ENCODE data around the gene BPTF. TPM values are rescaled to one million over a fixed set of nuclear protein-coding genes. Genes with fewer than 3 reads are reported as not detected.

BPTF gene
- total RNA-seq, 3 donors from 2014 or later: 80.6 to 115 (median 90.0) TPM

DNA sequence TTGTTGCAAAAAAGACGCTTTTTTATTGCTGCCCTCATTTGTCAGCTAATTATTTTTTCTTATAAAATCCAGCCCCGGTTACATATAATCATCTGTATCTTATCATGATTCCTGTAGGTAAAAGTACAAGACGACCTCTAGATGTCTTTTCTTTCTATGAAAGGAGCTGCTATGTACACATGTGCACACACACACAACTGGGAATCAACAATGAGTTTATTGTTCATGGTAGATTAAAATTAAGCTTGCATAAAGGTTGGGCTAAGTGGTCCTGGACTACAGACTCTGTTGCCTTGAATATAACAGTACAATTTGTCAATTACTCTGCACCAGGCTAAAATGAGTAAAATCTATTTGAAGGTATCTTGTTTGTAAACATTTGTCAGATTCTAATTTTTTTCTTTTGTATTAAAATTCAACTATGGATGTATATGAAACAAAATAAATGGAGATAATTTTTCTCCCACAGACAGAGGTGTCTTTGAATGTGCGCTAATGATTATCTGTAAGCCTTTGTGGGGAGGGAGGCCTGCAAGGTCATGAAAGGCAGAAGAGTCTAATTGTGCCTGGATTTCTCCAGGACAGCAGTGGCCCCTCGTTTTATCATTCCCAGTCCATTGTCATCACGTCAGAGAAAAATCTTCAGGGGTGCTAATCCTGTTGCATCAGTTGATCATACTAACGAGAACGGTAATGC lies 157.5 kb downstream of the BPTF start:
- intact Hi-C loops (cut with DNase I, micrococcal nuclease): no loop called here
- Histone ChIP-seq H3K4me3 (no peak overlapping the region), H3K9me3 (no peaks in the 10 kb centered on the region), H3K36me3 (ENCODE audit: low read depth) (no peaks in the 10 kb centered on the region), H3K4me1 (ENCODE audit: low read depth) (no peaks in the 10 kb centered on the region)
- TF ChIP-seq, protein P1, sequence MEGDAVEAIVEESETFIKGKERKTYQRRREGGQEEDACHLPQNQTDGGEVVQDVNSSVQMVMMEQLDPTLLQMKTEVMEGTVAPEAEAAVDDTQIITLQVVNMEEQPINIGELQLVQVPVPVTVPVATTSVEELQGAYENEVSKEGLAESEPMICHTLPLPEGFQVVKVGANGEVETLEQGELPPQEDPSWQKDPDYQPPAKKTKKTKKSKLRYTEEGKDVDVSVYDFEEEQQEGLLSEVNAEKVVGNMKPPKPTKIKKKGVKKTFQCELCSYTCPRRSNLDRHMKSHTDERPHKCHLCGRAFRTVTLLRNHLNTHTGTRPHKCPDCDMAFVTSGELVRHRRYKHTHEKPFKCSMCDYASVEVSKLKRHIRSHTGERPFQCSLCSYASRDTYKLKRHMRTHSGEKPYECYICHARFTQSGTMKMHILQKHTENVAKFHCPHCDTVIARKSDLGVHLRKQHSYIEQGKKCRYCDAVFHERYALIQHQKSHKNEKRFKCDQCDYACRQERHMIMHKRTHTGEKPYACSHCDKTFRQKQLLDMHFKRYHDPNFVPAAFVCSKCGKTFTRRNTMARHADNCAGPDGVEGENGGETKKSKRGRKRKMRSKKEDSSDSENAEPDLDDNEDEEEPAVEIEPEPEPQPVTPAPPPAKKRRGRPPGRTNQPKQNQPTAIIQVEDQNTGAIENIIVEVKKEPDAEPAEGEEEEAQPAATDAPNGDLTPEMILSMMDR (IDR thresholded peaks at IDR 0.05): no peak
- DNase-seq (no peak), ATAC-seq (no peak)

DNA sequence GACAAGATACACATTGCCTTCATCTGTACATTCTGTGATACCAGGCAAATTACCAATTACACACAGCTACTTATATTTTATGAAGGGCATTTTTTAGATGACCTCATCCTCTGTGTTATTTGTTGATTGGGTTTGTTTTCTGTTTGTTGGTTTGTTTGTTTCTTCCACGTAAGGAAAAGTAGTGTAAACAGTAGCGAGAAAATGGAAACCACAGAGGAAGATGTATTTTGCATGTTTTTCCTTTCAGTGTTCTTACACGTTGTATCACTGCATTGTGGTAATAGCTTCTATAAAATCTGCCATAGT lies 158.0 kb downstream of the BPTF start:
- ATAC-seq (no peak), DNase-seq (no peak)
- TF ChIP-seq, protein P1 (IDR thresholded peaks at IDR 0.05): no peak
- no peaks in the 10 kb centered on the region for H3K4me1 ChIP-seq (ENCODE audit: low read depth)
- H3K4me3 ChIP-seq: no peak overlapping the region
- intact Hi-C loops (cut with DNase I, micrococcal nuclease): no loop called here
- H3K36me3 ChIP-seq (ENCODE audit: low read depth): no peaks in the 10 kb centered on the region
- H3K9me3 ChIP-seq: no peaks in the 10 kb centered on the region

- intact Hi-C loops (cut with DNase I, micrococcal nuclease): no loop called here
- no peak for DNase-seq
- Histone ChIP-seq H3K4me3 (no peak overlapping the region), H3K4me1 (ENCODE audit: low read depth) (peaks cover 20% of the 10 kb centered on the region), H3K36me3 (ENCODE audit: low read depth) (no peaks in the 10 kb centered on the region), H3K9me3 (no peaks in the 10 kb centered on the region)
- no peak for ATAC-seq
- TF ChIP-seq, protein P1 (IDR thresholded peaks at IDR 0.05): no peak
Measured at GRCh38 chr17:67990909-67991308, 165.6 kb downstream of the BPTF start.

DNA sequence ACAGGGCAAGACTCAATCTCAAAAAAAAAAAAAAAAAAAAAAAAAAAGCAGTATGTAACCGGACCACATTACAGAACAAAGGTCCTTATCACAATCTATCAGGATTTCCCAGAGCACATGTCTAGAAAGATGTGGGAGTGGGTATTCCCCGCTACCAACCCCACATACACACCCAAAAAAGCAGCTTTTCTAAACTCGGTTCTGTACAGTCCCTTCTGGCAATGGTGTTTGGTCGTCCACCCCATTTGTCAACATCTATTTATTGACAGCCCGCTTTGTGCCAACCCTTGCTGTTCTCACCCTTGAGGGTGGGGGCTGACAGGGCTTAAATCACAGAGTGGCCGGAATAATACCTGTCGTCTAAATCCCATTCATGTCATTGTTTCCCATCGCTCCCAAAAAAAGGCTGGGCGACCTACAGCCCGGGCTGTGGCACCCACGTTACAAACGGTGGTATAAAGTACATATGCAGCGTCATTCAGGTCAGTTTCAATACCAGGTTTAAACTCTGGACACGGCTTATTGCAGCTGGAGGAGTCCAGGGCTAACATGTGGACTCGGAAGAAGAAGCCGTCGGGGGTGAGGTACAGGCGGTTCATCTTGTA lies 167.3 kb downstream of the BPTF start:
- H3K36me3 ChIP-seq (ENCODE audit: low read depth): no peaks in the 10 kb centered on the region
- peak overlapping the region; percentile 24 for H3K4me3 ChIP-seq
- TF ChIP-seq, protein P1 (IDR thresholded peaks at IDR 0.05): no peak
- peak; percentile 64 for ATAC-seq
- intact Hi-C loops (cut with DNase I, micrococcal nuclease): no loop called here
- peaks cover 20% of the 10 kb centered on the region for H3K4me1 ChIP-seq (ENCODE audit: low read depth)
- H3K9me3 ChIP-seq: no peaks in the 10 kb centered on the region
- DNase-seq: no peak

- TF ChIP-seq, protein P1 (IDR thresholded peaks at IDR 0.05): no peak
- peak; percentile 87 for ATAC-seq
- peak; percentile 85 to 91 (median 89) for DNase-seq
- no peaks in the 10 kb centered on the region for H3K9me3 ChIP-seq
- intact Hi-C loops (cut with DNase I, micrococcal nuclease): no loop called here
- H3K4me3 ChIP-seq: peak overlapping the region; percentile 32
- H3K4me1 ChIP-seq (ENCODE audit: low read depth): peaks cover 20% of the 10 kb centered on the region
- no peaks in the 10 kb centered on the region for H3K36me3 ChIP-seq (ENCODE audit: low read depth)
Measured at GRCh38 chr17:67993153-67993997, 168.1 kb downstream of the BPTF start.

Data from mucosa of descending colon (tissue), 3 donors.